K562 treated with DMSO at 1 percent for 4 hours (cell line): Measurements from ENCODE around the gene CC2D2B. TPM values are rescaled to one million over a fixed set of nuclear protein-coding genes. Genes with fewer than 3 reads are reported as not detected.

Source experiments
- total RNA-seq: library from RNA; unstranded; fragments of 300-600 nt; gene quantifications from 2 replicates; pipeline ENCODE4 v1.2.3, GENCODE V29; 2022; ENCODE audit not compliant: insufficient read depth

CC2D2B gene
- total RNA-seq = not detected in 2 replicates

DNA sequence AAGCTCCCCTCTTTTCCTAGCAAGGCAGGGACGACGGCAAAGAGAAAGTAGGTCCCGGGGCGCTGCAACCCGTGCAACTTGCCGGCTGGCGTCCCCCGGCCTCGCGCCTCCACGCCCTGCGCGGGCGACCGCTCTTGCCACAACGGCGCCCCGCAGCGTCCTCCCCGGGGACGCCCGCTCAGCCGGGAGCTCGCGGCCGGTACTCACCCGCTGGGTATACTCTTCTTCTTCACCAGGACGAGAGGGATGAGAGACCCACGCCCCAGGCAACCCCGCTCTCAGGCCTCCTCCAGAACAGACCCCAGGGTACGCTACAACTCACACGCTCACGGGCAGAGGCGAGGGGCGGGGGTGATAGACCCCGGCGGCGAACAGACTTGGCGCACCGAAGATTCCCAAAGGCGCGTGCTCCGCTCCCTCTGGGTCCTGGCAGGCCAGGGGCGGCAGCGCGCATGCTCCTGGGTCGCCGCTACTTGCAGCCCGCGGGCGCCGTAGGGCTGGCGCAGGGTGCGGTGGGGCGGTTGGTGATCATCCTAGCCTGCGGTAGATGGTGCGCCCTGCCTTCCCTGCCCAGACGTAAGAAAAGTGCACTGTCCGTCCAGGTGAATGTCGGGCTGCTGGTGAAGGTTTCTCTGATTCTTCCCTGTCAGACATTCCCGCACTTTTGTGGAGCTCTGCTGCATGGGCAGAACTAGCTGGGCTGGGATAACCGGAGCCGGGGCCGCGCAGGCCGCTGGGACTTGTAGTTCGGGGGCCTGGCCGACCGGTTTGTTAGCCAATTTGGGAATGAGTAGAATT is at the start of gene CC2D2B:
Gene CC2D2B, plus strand, starts transcription at position 520 of the 798 bp plus-strand sequence. CDS start 3,349 bp downstream, outside the sequence.

GRCh38 chr10:96043033-96043892 is 135.5 kb downstream of the CC2D2B start, which contains the start of gene CCNJ:
TSS of gene CCNJ (plus strand) at chr10:96043583. CDS start at chr10:96044394, 811 bp downstream.

Other genes with a start within 250 kb of the CC2D2B start
- 10.5 and 10.6 TPM in 2 replicates for gene TCTN3, start 214.0 kb upstream of the CC2D2B start, total RNA-seq
- 0.83 and 1.1 TPM in 2 replicates for gene ENTPD1, start 151.8 kb upstream of the CC2D2B start, total RNA-seq
- 4.2 and 7.1 TPM in 2 replicates for gene CCNJ, start 135.6 kb downstream of the CC2D2B start, total RNA-seq
- 6.8 and 7.2 TPM in 2 replicates for gene ZNF518A, start 222.3 kb downstream of the CC2D2B start, total RNA-seq